ENCODE data around the gene CHIA. TPM values are rescaled to one million over a fixed set of nuclear protein-coding genes. Genes with fewer than 3 reads are reported as not detected.

Gene CHIA
- total and polyA plus RNA-seq, 2 experiments from 2014 or later, result not detected

DNA sequence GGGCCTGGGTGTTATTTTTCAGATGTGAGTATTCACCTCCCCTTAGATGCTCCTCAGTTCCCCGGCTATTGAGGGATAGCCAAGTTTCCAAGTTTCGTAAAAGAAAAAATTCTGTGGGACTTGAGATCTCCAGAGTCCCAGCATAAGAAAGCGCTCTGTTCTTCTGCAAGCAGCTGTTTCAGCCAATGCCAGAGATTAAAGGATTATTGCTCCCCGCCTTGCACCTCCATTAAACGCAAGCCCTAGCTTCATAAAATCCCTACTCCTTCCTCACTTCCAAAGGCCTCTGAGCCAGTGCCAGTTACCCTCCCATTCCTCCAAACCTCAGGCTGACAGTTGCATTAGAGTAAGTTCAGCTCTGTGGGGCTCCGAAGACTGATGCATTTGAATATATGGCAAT lies 56.4 kb downstream of the CHIA start:
- no peaks in the 10 kb centered on the region for H3K27me3 ChIP-seq
- no peaks in the 10 kb centered on the region for H3K79me2 ChIP-seq
- TF ChIP-seq, protein P1, sequence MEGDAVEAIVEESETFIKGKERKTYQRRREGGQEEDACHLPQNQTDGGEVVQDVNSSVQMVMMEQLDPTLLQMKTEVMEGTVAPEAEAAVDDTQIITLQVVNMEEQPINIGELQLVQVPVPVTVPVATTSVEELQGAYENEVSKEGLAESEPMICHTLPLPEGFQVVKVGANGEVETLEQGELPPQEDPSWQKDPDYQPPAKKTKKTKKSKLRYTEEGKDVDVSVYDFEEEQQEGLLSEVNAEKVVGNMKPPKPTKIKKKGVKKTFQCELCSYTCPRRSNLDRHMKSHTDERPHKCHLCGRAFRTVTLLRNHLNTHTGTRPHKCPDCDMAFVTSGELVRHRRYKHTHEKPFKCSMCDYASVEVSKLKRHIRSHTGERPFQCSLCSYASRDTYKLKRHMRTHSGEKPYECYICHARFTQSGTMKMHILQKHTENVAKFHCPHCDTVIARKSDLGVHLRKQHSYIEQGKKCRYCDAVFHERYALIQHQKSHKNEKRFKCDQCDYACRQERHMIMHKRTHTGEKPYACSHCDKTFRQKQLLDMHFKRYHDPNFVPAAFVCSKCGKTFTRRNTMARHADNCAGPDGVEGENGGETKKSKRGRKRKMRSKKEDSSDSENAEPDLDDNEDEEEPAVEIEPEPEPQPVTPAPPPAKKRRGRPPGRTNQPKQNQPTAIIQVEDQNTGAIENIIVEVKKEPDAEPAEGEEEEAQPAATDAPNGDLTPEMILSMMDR (IDR thresholded peaks at IDR 0.05; ENCODE audit: poor library complexity), result no peak
- TF ChIP-seq EZH2phosphoT487 (IDR thresholded peaks at IDR 0.05; ENCODE audit: low read depth, severe bottlenecking, unreplicated experiment) (no peak), EZH2 (IDR thresholded peaks at IDR 0.05; ENCODE audit: borderline replicate concordance) (no peak)
- H3K4me1 ChIP-seq (ENCODE audit: insufficient read depth), result no peaks in the 10 kb centered on the region
- no peak for DNase-seq (ENCODE audit: low spot score)
- peak overlapping the region; percentile 86 for H3K4me2 ChIP-seq
- no peaks in the 10 kb centered on the region for H3K36me3 ChIP-seq (replicated peaks; ENCODE audit: insufficient read depth, low read depth)
- no peaks in the 10 kb centered on the region for H3K9me2 ChIP-seq (replicated peaks; ENCODE audit: insufficient read depth)
- H3K27ac ChIP-seq, result peak overlapping the region; percentile 75
- 39% methylated on average over 6 of the region's 6 CpGs for WGBS (ENCODE audit: low lambda C conversion rate, missing lambda C conversion rate)
- peak overlapping the region; percentile 39 for H2AFZ ChIP-seq
- H3K9me3 ChIP-seq (ENCODE audit: low read depth), result no peaks in the 10 kb centered on the region
- H4K20me1 ChIP-seq (ENCODE audit: insufficient read depth, poor library complexity, severe bottlenecking), result no peaks in the 10 kb centered on the region
- peak overlapping the region; percentile 44 for H3K4me3 ChIP-seq

DNA sequence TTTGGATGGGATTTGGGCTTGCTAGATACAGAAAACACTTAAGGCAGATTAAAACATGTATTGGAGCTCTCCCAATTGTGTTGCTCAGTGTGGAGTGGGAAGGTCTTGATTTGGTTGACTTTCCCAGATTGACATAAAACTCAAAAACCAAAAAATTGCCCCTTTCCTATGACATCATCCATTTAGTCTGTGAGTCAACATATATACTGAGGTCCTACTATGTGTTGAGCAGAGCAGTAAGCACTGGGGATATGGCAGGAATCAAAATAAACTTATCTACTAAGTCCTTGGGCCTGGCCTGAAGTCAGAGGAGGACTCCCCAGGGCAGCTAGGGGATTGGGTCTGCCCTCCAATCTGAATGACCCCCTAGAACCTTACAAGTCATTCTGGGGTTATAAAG lies 61.0 kb downstream of the CHIA start:
- H3K9me2 ChIP-seq (replicated peaks; ENCODE audit: insufficient read depth), result no peaks in the 10 kb centered on the region
- H3K9me3 ChIP-seq (ENCODE audit: low read depth), result no peaks in the 10 kb centered on the region
- no peaks in the 10 kb centered on the region for H3K27me3 ChIP-seq
- no peaks in the 10 kb centered on the region for H3K4me1 ChIP-seq (ENCODE audit: insufficient read depth)
- H2AFZ ChIP-seq, result no peak overlapping the region
- H3K4me2 ChIP-seq, result no peak overlapping the region
- no peak for TF ChIP-seq EZH2phosphoT487 (IDR thresholded peaks at IDR 0.05; ENCODE audit: low read depth, severe bottlenecking, unreplicated experiment)
- TF ChIP-seq, protein P1 (IDR thresholded peaks at IDR 0.05; ENCODE audit: poor library complexity), result no peak
- TF ChIP-seq EZH2 (IDR thresholded peaks at IDR 0.05; ENCODE audit: borderline replicate concordance), result no peak
- no peak overlapping the region for H3K4me3 ChIP-seq
- H3K36me3 ChIP-seq (replicated peaks; ENCODE audit: insufficient read depth, low read depth), result no peaks in the 10 kb centered on the region
- H3K79me2 ChIP-seq, result no peaks in the 10 kb centered on the region
- peak overlapping the region; percentile 17 for H3K27ac ChIP-seq
- no peaks in the 10 kb centered on the region for H4K20me1 ChIP-seq (ENCODE audit: insufficient read depth, poor library complexity, severe bottlenecking)
- no peak for DNase-seq (ENCODE audit: low spot score)

DNA sequence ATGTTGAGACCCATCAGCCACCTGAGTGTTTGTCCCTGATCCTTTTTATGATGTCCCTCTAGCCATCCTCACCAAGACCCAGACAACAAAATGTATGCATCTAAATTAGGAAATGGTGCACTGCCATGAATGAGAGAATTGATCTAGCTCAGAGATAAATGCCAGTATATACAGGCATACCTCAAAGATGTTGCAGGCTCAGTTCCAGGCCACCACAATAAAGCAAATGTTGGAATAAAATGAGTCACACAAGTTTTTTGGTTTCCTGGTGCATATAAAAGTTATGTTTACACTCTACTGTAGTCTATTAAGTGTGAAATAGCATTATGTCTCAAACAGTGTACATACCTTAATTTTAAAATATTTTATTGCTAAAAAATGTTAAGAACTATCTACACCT lies 63.9 kb downstream of the CHIA start:
- H3K27ac ChIP-seq, result no peak overlapping the region

More for the DNA sequence above, 63.9 kb downstream of the CHIA start:
- no peak for TF ChIP-seq EZH2phosphoT487 (IDR thresholded peaks at IDR 0.05; ENCODE audit: low read depth, severe bottlenecking, unreplicated experiment)
- no peak for TF ChIP-seq EZH2 (IDR thresholded peaks at IDR 0.05; ENCODE audit: borderline replicate concordance)
- TF ChIP-seq, protein P1 (IDR thresholded peaks at IDR 0.05; ENCODE audit: poor library complexity), result no peak
- no peaks in the 10 kb centered on the region for H4K20me1 ChIP-seq (ENCODE audit: insufficient read depth, poor library complexity, severe bottlenecking)
- no peaks in the 10 kb centered on the region for H3K27me3 ChIP-seq
- no peak overlapping the region for H3K4me3 ChIP-seq
- H3K36me3 ChIP-seq (replicated peaks; ENCODE audit: insufficient read depth, low read depth), result no peaks in the 10 kb centered on the region
- H3K9me2 ChIP-seq (replicated peaks; ENCODE audit: insufficient read depth), result no peaks in the 10 kb centered on the region
- H3K4me1 ChIP-seq (ENCODE audit: insufficient read depth), result no peaks in the 10 kb centered on the region
- H3K9me3 ChIP-seq (ENCODE audit: low read depth), result no peaks in the 10 kb centered on the region
- no peak overlapping the region for H2AFZ ChIP-seq
- no peaks in the 10 kb centered on the region for H3K79me2 ChIP-seq
- DNase-seq (ENCODE audit: low spot score), result no peak
- no peak overlapping the region for H3K4me2 ChIP-seq

Data from hepatocyte (in vitro differentiated cells).